A549 (cell line): ENCODE results near the gene OR56B4. TPM values are rescaled to one million over a fixed set of nuclear protein-coding genes. Genes with fewer than 3 reads are reported as not detected.

ENCODE experiments used
- ATAC-seq, 2 experiments: fragments of 200-7000 bp in 1 of 2; fragments of >200 bp in 1 of 2; cut with Nextera tagmentation in 1 of 2; cut with Tn5 transposase in 1 of 2; 3 replicates each; pipeline versions ENCODE4 v1.8.0 to v1.9.1; 2018 to 2020; ENCODE audit warnings: mild to moderate bottlenecking in 1 of 2, moderate library complexity in 1 of 2
- CTCF ChIA-PET: fragments of 300-600 bp; sonication (Branson Sonifier 250); formaldehyde crosslinking; extraction: SDS; loops from one replicate; lab custom pipeline; 2021; ENCODE audit warnings: antibody characterized with exemption, inconsistent platforms; lab: Yijun Ruan, JAX
- POLR2A ChIA-PET: fragments of 350-600 bp; formaldehyde crosslinking; extraction: SDS; loops from one replicate; lab custom pipeline; 2021; ENCODE audit warnings: antibody characterized with exemption, inconsistent platforms; lab: Yijun Ruan, JAX
- DNase-seq, 2 experiments: peaks; one replicate each; pipeline versions ENCODE4 v3.0.0 to v3.0.0-alpha.2; 2011 to 2016; ENCODE audit warnings: low read depth in 1 of 2, low spot score in 1 of 2
- FAIRE-seq: peaks from 2 replicates; lab custom pipeline; 2011; peaks lifted over from hg19 to GRCh38; lab: Jason Lieb, UNC
- H3K27ac ChIP-seq, 2 experiments: fragments of >200 bp; sonication (Bioruptor Twin); formaldehyde crosslinking; 3 replicates each; pipeline ENCODE4 v1.5.1; 2016 to 2017
- H3K4me1 ChIP-seq: fragments of >200 bp; sonication (Bioruptor Twin); formaldehyde crosslinking; 3 replicates; pipeline ENCODE4 v1.6.1; 2016
- H3K4me2 ChIP-seq: fragments of >200 bp; sonication (Bioruptor Twin); formaldehyde crosslinking; 3 replicates; pipeline ENCODE4 v1.6.1; 2016
- H3K4me3 ChIP-seq: fragments of >200 bp; sonication (Bioruptor Twin); formaldehyde crosslinking; 3 replicates; pipeline ENCODE4 v1.5.1; 2016
- H3K9me3 ChIP-seq: fragments of >200 bp; sonication (Bioruptor Twin); formaldehyde crosslinking; 3 replicates; pipeline ENCODE4 v1.6.1; 2016
- BHLHE40 ChIP-seq: IDR thresholded peaks from 2 replicates; pipeline ENCODE4 v1.6.1; 2012; ENCODE audit warnings: low read depth, low read length, inconsistent platforms
- CBX2 ChIP-seq: fragments of 200-600 bp; sonication (generic); IDR thresholded peaks from 2 replicates; pipeline ENCODE4 v1.6.1; 2016; ENCODE audit warnings: low read depth, mild to moderate bottlenecking, borderline replicate concordance
- CEBPB ChIP-seq, 2 experiments: fragments of >200 bp in 1 of 2; sonication (Bioruptor Twin) in 1 of 2; formaldehyde crosslinking in 1 of 2; IDR thresholded peaks; 2 replicates each; pipeline ENCODE4 v1.6.1; 2012 to 2016
- CHD2 ChIP-seq: fragments of 150-350 bp; IDR thresholded peaks from 2 replicates; pipeline ENCODE4 v1.6.1; 2014; ENCODE audit warnings: low read length; ENCODE audit not compliant: partially characterized antibody
- CTCF ChIP-seq: fragments of >200 bp; sonication (Bioruptor Twin); formaldehyde crosslinking; IDR thresholded peaks from 3 replicates; pipeline ENCODE4 v1.5.1; 2016
- E2F6 ChIP-seq: IDR thresholded peaks from 2 replicates; pipeline ENCODE4 v1.6.1; 2012; ENCODE audit warnings: low read depth, borderline replicate concordance
- EHMT2 ChIP-seq: fragments of 200-600 bp; sonication (generic); IDR thresholded peaks from 2 replicates; pipeline ENCODE4 v1.6.1; 2016; ENCODE audit warnings: antibody characterized with exemption, low read depth, mild to moderate bottlenecking, moderate library complexity
- ELK1 ChIP-seq: fragments of 150-350 bp; IDR thresholded peaks from 2 replicates; pipeline ENCODE4 v1.6.1; 2014; ENCODE audit warnings: low read depth, mild to moderate bottlenecking, low read length
- EP300 ChIP-seq, 2 experiments: fragments of >200 bp; sonication (Bioruptor Twin); formaldehyde crosslinking; IDR thresholded peaks; 2 replicates in 1 of 2; 3 replicates in 1 of 2; pipeline ENCODE4 v1.6.1; 2016 to 2017
- FOXS1 ChIP-seq: fragments of 250-450 bp; sonication (Bioruptor Pico); IDR thresholded peaks from 2 replicates; pipeline ENCODE4 v1.5.0; 2020; ENCODE audit warnings: mild to moderate bottlenecking, moderate library complexity
- HDAC2 ChIP-seq: fragments of 200-600 bp; sonication (generic); IDR thresholded peaks from 2 replicates; pipeline ENCODE4 v1.6.1; 2016
- HEYL ChIP-seq: fragments of 250-450 bp; sonication (Bioruptor Pico); IDR thresholded peaks from 2 replicates; pipeline ENCODE4 v1.8.0; 2021; ENCODE audit warnings: mild to moderate bottlenecking, moderate library complexity
- HOXA7 ChIP-seq: fragments of 250-450 bp; sonication (Bioruptor Pico); IDR thresholded peaks from 2 replicates; pipeline ENCODE4 v1.5.0; 2020; ENCODE audit warnings: mild to moderate bottlenecking, moderate library complexity
- JUNB ChIP-seq: fragments of >200 bp; sonication (Bioruptor Twin); formaldehyde crosslinking; IDR thresholded peaks from 2 replicates; pipeline ENCODE4 v1.6.1; 2016
- KDM1A ChIP-seq: fragments of 200-600 bp; sonication (generic); IDR thresholded peaks from 2 replicates; pipeline ENCODE4 v1.6.1; 2016; ENCODE audit warnings: low read depth, mild to moderate bottlenecking
- POLR2A ChIP-seq: IDR thresholded peaks from 2 replicates; pipeline ENCODE4 v1.6.1; 2012; ENCODE audit warnings: mild to moderate bottlenecking, low read length
- TP53 ChIP-seq: fragments of 250-450 bp; sonication (Bioruptor Pico); IDR thresholded peaks from 2 replicates; pipeline ENCODE4 v1.5.0; 2021; ENCODE audit warnings: mild to moderate bottlenecking, moderate library complexity
- ZSCAN20 ChIP-seq: fragments of 250-450 bp; sonication (Bioruptor Pico); IDR thresholded peaks from 2 replicates; pipeline ENCODE4 v1.8.0; 2022; ENCODE audit warnings: mild to moderate bottlenecking, moderate library complexity
- WGBS: methylation state at CpG from one replicate; pipeline ENCODE4 v1.1.6; 2017; ENCODE audit errors: missing lambda C conversion rate; 5-methylcytosine and 5-hydroxymethylcytosine counted together
- polyA plus RNA-seq, 4 experiments: library from polyadenylated mRNA; depleted of rRNA in 3 of 4; stranded (reverse); fragments of >200 nt; fragmentation: RNase III in 1 of 4; extraction: RNeasy Plus Mini Kit Qiagen cat#74134 plus additional on column Dnase treatment in 1 of 4; gene quantifications; 2 replicates in 3 of 4; 3 replicates in 1 of 4; pipeline ENCODE4 v1.2.3, GENCODE V29; 2011 to 2017
- TF ChIP-seq, protein P1 (sequence below): IDR thresholded peaks from 2 replicates; pipeline ENCODE4 v1.6.1; 2012
- TF ChIP-seq, protein P2 (sequence below): fragments of >200 bp; sonication (Bioruptor Twin); formaldehyde crosslinking; IDR thresholded peaks from 3 replicates; pipeline ENCODE4 v1.6.1; 2016
- TF ChIP-seq, protein P3 (sequence below): fragments of 250-450 bp; sonication (Bioruptor Pico); IDR thresholded peaks from 2 replicates; pipeline ENCODE4 v1.5.0; 2020; ENCODE audit warnings: low read depth, mild to moderate bottlenecking, moderate library complexity

OR56B4 gene
- polyA plus RNA-seq, 2 of the 4 experiments (the other 2 are of a cell fraction): not detected

- CTCF ChIA-PET: no interaction called here
- ATAC-seq (no peak), DNase-seq (no peak), FAIRE-seq (no peak)
- Histone ChIP-seq H3K4me2 (no peak overlapping the region), H3K9me3 (no peaks in the 10 kb centered on the region), H3K4me3 (no peak overlapping the region), H3K27ac (no peak overlapping the region), H3K4me1 (no peaks in the 10 kb centered on the region)
- WGBS: 8% methylated on average over 2 of the region's 2 CpGs
- POLR2A ChIA-PET: no interaction called here
- TF ChIP-seq TP53 (CRISPR knock-in tag) (no peak), ZSCAN20 (CRISPR knock-in tag) (no peak), HOXA7 (CRISPR knock-in tag) (no peak), HEYL (no peak), EHMT2 (no peak), E2F6 (no peak), POLR2A (no peak), KDM1A (no peak), CBX2 (no peak)
- TF ChIP-seq, protein P1, sequence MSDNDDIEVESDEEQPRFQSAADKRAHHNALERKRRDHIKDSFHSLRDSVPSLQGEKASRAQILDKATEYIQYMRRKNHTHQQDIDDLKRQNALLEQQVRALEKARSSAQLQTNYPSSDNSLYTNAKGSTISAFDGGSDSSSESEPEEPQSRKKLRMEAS: no peak
- TF ChIP-seq, protein P2, sequence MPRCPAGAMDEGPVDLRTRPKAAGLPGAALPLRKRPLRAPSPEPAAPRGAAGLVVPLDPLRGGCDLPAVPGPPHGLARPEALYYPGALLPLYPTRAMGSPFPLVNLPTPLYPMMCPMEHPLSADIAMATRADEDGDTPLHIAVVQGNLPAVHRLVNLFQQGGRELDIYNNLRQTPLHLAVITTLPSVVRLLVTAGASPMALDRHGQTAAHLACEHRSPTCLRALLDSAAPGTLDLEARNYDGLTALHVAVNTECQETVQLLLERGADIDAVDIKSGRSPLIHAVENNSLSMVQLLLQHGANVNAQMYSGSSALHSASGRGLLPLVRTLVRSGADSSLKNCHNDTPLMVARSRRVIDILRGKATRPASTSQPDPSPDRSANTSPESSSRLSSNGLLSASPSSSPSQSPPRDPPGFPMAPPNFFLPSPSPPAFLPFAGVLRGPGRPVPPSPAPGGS: no peak
Measured at GRCh38 chr11:6095798-6096197, 11.7 kb upstream of the OR56B4 start.

DNA sequence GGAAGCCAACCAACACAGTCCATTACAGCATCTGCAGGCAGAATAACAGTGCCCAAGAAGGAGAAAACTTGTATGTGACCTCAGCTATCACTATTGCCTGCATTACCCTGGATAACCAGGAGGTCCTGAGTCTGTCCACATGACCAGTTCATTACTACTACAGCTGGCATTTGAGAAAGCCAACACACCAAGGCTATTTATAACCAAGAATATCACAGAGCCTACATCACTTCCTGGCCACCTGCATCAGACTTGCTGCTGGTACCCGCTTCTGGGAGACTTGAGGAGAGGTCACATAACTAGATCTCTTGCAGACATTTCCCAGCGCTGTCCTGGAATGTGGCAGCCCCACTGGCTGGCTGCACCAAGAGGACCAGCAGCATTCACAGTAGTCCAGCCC, 11.1 kb upstream of the OR56B4 start:
- TF ChIP-seq CEBPB (IDR thresholded peaks at IDR 0.05): no peak
- TF ChIP-seq HDAC2: no peak
- TF ChIP-seq JUNB: no peak
- no peak for TF ChIP-seq ELK1
- no peak for TF ChIP-seq CHD2
- TF ChIP-seq CTCF: no peak
- TF ChIP-seq FOXS1 (CRISPR knock-in tag): no peak
- no peak for TF ChIP-seq BHLHE40
- TF ChIP-seq, protein P3, sequence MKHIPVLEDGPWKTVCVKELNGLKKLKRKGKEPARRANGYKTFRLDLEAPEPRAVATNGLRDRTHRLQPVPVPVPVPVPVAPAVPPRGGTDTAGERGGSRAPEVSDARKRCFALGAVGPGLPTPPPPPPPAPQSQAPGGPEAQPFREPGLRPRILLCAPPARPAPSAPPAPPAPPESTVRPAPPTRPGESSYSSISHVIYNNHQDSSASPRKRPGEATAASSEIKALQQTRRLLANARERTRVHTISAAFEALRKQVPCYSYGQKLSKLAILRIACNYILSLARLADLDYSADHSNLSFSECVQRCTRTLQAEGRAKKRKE: no peak
- TF ChIP-seq EP300 (IDR thresholded peaks at IDR 0.05): no peak
- WGBS: 0% methylated on average over 1 of the region's 2 CpGs
- Histone ChIP-seq H3K4me2 (no peak overlapping the region), H3K9me3 (no peaks in the 10 kb centered on the region), H3K4me1 (no peaks in the 10 kb centered on the region), H3K4me3 (no peak overlapping the region), H3K27ac (no peak overlapping the region)
- ATAC-seq (no peak), DNase-seq (no peak), FAIRE-seq (no peak)
- CTCF ChIA-PET: no interaction called here
- POLR2A ChIA-PET: no interaction called here
